CD4-positive, alpha-beta T cell treated with Interleukin-6 for 4 hours (primary cell): ENCODE results near the gene MAML3.

ENCODE experiments used
- DNase-seq: peaks from one replicate; pipeline ENCODE4 v3.0.0-alpha.2; 2020; ENCODE audit warnings: mixed read lengths

Gene MAML3

DNA sequence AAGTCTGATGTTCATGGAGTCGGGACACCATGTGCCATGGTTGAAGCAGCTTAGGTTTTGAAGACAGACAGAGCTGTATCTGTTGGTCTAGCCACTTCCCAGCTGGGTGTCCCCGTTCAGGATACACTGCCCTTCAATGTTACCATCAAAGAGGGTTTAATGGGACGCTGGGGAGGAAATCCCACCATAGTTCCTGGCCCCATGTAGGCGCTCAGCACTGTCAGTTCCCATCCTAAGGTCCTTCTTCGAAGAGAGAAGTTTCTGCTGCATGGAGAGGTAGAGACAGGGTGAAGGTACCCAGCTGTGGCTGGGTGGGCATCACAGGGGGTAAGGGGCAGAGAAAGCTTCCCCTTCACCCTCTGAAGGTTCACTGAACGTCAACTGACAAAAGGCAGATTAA, 484.6 kb downstream of the MAML3 start:
- DNase-seq = no peak

DNA sequence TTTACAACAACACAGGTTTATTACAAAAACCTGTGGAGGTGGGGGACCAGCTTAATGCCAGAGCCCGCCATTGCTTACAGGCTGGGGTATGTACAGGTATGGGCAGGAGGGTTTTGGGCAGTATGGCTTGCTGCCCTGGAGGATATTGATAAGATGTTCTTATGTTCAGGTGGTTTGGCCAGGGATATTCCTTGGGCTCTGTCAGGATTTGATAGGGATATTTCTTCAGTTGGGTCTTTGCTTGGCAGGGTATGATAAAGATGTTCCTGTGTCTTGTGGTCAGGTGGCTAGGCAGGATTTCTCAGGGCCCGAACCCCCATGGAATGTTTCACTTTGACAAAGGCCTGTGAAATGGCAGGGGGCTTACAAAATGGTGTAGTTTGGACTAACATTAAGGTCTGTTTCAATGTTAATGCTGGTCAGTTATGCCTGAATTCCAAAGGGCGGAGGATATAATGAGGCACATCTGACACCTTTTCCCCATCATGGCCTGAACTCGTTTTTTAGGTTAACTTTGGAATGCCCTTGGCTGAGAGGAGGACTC, 485.3 kb downstream of the MAML3 start:
- DNase-seq = no peak

DNA sequence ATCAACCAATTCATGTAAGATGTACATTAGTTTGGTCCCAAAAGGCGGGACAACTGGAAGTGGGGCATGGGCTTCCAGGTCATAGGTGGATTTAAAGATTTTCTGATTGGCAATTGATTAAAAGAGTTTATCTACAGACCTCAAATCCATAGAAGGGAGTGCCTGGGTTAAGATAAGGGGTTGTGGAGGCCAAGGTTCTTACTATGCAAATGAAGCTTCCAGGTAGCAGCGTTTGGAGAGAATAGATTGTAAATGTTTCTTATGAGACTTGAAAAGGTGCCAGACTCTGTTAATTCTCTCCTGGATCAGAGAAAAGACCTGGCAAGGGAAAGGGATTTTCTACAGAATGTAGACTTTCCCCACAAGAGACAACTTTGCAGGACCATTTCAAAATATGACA, 485.9 kb downstream of the MAML3 start:
- no peak for DNase-seq
